ENCODE measurements around the gene HAUS2. TPM values are rescaled to one million over a fixed set of nuclear protein-coding genes. Genes with fewer than 3 reads are reported as not detected.
"Not testable (repeated sequence)": the region's sequence is repeated elsewhere in the genome, so short reads cannot be mapped to it uniquely, and the experiment has no call there.

The HAUS2 gene
- total RNA-seq, 5 donors from 2014 or later (not counting 1 experiment from before 2014, with no cell fraction given), result 13.1 to 21.8 (median 16.8) TPM

- H3K4me1 Mint-ChIP-seq, result peaks cover 23 to 25% (median 24%) of the 10 kb centered on the region in 3 donors
- CTCF ChIA-PET; H3K4me3 Mint-ChIP-seq; H3K9me3 ChIP-seq; DNase-seq; H3K27me3 Mint-ChIP-seq; H3K36me3 ChIP-seq (ENCODE audit: control insufficient read depth in 2 of 2, extremely low read depth in 1 of 2, insufficient read depth in 1 of 2, low read length in 1 of 2); H3K9me3 Mint-ChIP-seq; POLR2A ChIA-PET; H3K27ac Mint-ChIP-seq; ATAC-seq (replicated peaks in 1 of 4); H3K27ac ChIP-seq (ENCODE audit: low read length); H3K27me3 ChIP-seq (replicated peaks in 1 of 2; ENCODE audit: control insufficient read depth in 2 of 2, extremely low read depth in 1 of 2, insufficient read depth in 2 of 2, low read length in 1 of 2); H3K36me3 Mint-ChIP-seq; H3K4me3 ChIP-seq (ENCODE audit: control insufficient read depth in 1 of 2, extremely low read depth in 1 of 2, low read length in 1 of 2): not testable (repeated sequence)
- 96% methylated on average over 5 of the region's 30 CpGs for WGBS (ENCODE audit: insufficient coverage)
- peaks cover 13 to 22% of the 10 kb centered on the region in 2 experiments for H3K4me1 ChIP-seq (ENCODE audit: control insufficient read depth in 1 of 2, extremely low read depth in 1 of 2, insufficient read depth in 2 of 2, low read length in 2 of 2)
These were observed 52.7 kb downstream of the HAUS2 start for GRCh38 chr15:42601316-42601715.

- ChIA-PET POLR2A (no interaction called here), CTCF (no interaction called here)
- peaks cover 17 to 30% of the 10 kb centered on the region in 2 experiments for H3K4me1 ChIP-seq (ENCODE audit: control insufficient read depth in 1 of 2, extremely low read depth in 1 of 2, insufficient read depth in 2 of 2, low read length in 2 of 2)
- no peak overlapping the region for H3K4me3 ChIP-seq (ENCODE audit: control insufficient read depth in 1 of 2, extremely low read depth in 1 of 2, low read length in 1 of 2)
- Mint-ChIP-seq H3K9me3 (no peaks in the 10 kb centered on the region), H3K27me3 (no peaks in the 10 kb centered on the region), H3K4me3 (no peak overlapping the region), H3K27ac (no peak overlapping the region), H3K4me1 (peaks cover 28 to 30% (median 30%) of the 10 kb centered on the region in 3 donors), H3K36me3 (peaks cover 6% of the 10 kb centered on the region)
- DNase-seq (no peak), ATAC-seq (replicated peaks in 1 of 4) (no peak)
- H3K9me3 ChIP-seq, result no peaks in the 10 kb centered on the region
- no peaks in the 10 kb centered on the region for H3K36me3 ChIP-seq (ENCODE audit: control insufficient read depth in 2 of 2, extremely low read depth in 1 of 2, insufficient read depth in 1 of 2, low read length in 1 of 2)
- H3K27me3 ChIP-seq (replicated peaks in 1 of 2; ENCODE audit: control insufficient read depth in 2 of 2, extremely low read depth in 1 of 2, insufficient read depth in 2 of 2, low read length in 1 of 2), result no peaks in the 10 kb centered on the region
- no CpG with 5 or more reads among the region's 3 CpGs for WGBS (ENCODE audit: insufficient coverage)
- H3K27ac ChIP-seq (ENCODE audit: low read length), result no peak overlapping the region
These were observed 53.9 kb downstream of the HAUS2 start for GRCh38 chr15:42602501-42602900.

- peaks cover 29 to 44% of the 10 kb centered on the region in 2 experiments for H3K4me1 ChIP-seq (ENCODE audit: control insufficient read depth in 1 of 2, extremely low read depth in 1 of 2, insufficient read depth in 2 of 2, low read length in 2 of 2)
- peaks cover 42 to 44% (median 44%) of the 10 kb centered on the region in 3 donors for H3K4me1 Mint-ChIP-seq
- ChIA-PET CTCF (no interaction called here), POLR2A (no interaction called here)
- no peaks in the 10 kb centered on the region for H3K9me3 Mint-ChIP-seq
- no peaks in the 10 kb centered on the region for H3K27me3 ChIP-seq (replicated peaks in 1 of 2; ENCODE audit: control insufficient read depth in 2 of 2, extremely low read depth in 1 of 2, insufficient read depth in 2 of 2, low read length in 1 of 2)
- ATAC-seq (replicated peaks in 1 of 4), result no peak
- no peaks in the 10 kb centered on the region for H3K36me3 ChIP-seq (ENCODE audit: control insufficient read depth in 2 of 2, extremely low read depth in 1 of 2, insufficient read depth in 1 of 2, low read length in 1 of 2)
- no peaks in the 10 kb centered on the region for H3K27me3 Mint-ChIP-seq
- peak overlapping the region in 1 of 2 donors; percentile 83 for H3K27ac Mint-ChIP-seq
- no peak overlapping the region for H3K4me3 ChIP-seq (ENCODE audit: control insufficient read depth in 1 of 2, extremely low read depth in 1 of 2, low read length in 1 of 2)
- DNase-seq, result no peak
- H3K9me3 ChIP-seq, result no peaks in the 10 kb centered on the region
- WGBS (ENCODE audit: insufficient coverage), result no CpG with 5 or more reads among the region's 2 CpGs
- peaks cover 6% of the 10 kb centered on the region for H3K36me3 Mint-ChIP-seq
- no peak overlapping the region for H3K4me3 Mint-ChIP-seq
- no peak overlapping the region for H3K27ac ChIP-seq (ENCODE audit: low read length)
These were observed 55.3 kb downstream of the HAUS2 start for GRCh38 chr15:42603978-42604377.

GRCh38 chr15:42604894-42605744, 56.5 kb downstream of the HAUS2 start:
- H3K9me3 ChIP-seq, result no peaks in the 10 kb centered on the region
- ChIA-PET POLR2A (no interaction called here), CTCF (interaction anchor here in 1 of 2 donors (0.7 to 1.9 kb wide), 2 partner anchors 23 to 115 kb away, joined by 3 to 5 read pairs; no protein-coding TSS in a partner anchor)
- peak overlapping the region in 2 of 3 donors; percentile 59 to 70 for H3K4me3 Mint-ChIP-seq
- 93% methylated on average over 3 of the region's 8 CpGs for WGBS (ENCODE audit: insufficient coverage)
- DNase-seq, result peak in 2 of 35 experiments; percentile 11 to 26
- peaks cover 47 to 49% (median 47%) of the 10 kb centered on the region in 3 donors for H3K4me1 Mint-ChIP-seq
- H3K27me3 Mint-ChIP-seq, result no peaks in the 10 kb centered on the region
- no peaks in the 10 kb centered on the region for H3K27me3 ChIP-seq (replicated peaks in 1 of 2; ENCODE audit: control insufficient read depth in 2 of 2, extremely low read depth in 1 of 2, insufficient read depth in 2 of 2, low read length in 1 of 2)
- ATAC-seq (replicated peaks in 1 of 4), result peak; percentile 41 to 52 (median 46)
- H3K36me3 ChIP-seq (ENCODE audit: control insufficient read depth in 2 of 2, extremely low read depth in 1 of 2, insufficient read depth in 1 of 2, low read length in 1 of 2), result no peaks in the 10 kb centered on the region
- peak overlapping the region in 1 of 2 donors; percentile 8 for H3K4me3 ChIP-seq (ENCODE audit: control insufficient read depth in 1 of 2, extremely low read depth in 1 of 2, low read length in 1 of 2)
- peaks cover 2% of the 10 kb centered on the region for H3K36me3 Mint-ChIP-seq
- H3K4me1 ChIP-seq (ENCODE audit: control insufficient read depth in 1 of 2, extremely low read depth in 1 of 2, insufficient read depth in 2 of 2, low read length in 2 of 2), result peaks cover 31 to 47% of the 10 kb centered on the region in 2 experiments
- H3K27ac ChIP-seq (ENCODE audit: low read length), result peak overlapping the region; percentile 17
- H3K27ac Mint-ChIP-seq, result peak overlapping the region; percentile 77 to 87
- no peaks in the 10 kb centered on the region for H3K9me3 Mint-ChIP-seq

- ChIA-PET CTCF (interaction anchor here in 1 of 2 donors (0.7 to 1.9 kb wide), 2 partner anchors 24 to 116 kb away, joined by 3 to 5 read pairs; no protein-coding TSS in a partner anchor), POLR2A (no interaction called here)
- no peaks in the 10 kb centered on the region for H3K36me3 ChIP-seq (ENCODE audit: control insufficient read depth in 2 of 2, extremely low read depth in 1 of 2, insufficient read depth in 1 of 2, low read length in 1 of 2)
- ATAC-seq (replicated peaks in 1 of 4) (no peak), DNase-seq (no peak)
- peak overlapping the region in 1 of 2 donors; percentile 87 for H3K27ac Mint-ChIP-seq
- H3K36me3 Mint-ChIP-seq, result no peaks in the 10 kb centered on the region
- whole genome bisulfite sequencing (ENCODE audit: insufficient coverage), result no CpG with 5 or more reads among the region's 3 CpGs
- no peaks in the 10 kb centered on the region for H3K9me3 Mint-ChIP-seq
- H3K27me3 ChIP-seq (replicated peaks in 1 of 2; ENCODE audit: control insufficient read depth in 2 of 2, extremely low read depth in 1 of 2, insufficient read depth in 2 of 2, low read length in 1 of 2), result no peaks in the 10 kb centered on the region
- peak overlapping the region in 2 of 3 donors; percentile 37 to 70 for H3K4me3 Mint-ChIP-seq
- peak overlapping the region; percentile 8 for H3K27ac ChIP-seq (ENCODE audit: low read length)
- H3K4me1 ChIP-seq (ENCODE audit: control insufficient read depth in 1 of 2, extremely low read depth in 1 of 2, insufficient read depth in 2 of 2, low read length in 2 of 2), result peaks cover 31 to 47% of the 10 kb centered on the region in 2 experiments
- peaks cover 47 to 49% (median 48%) of the 10 kb centered on the region in 3 donors for H3K4me1 Mint-ChIP-seq
- H3K9me3 ChIP-seq, result no peaks in the 10 kb centered on the region
- no peaks in the 10 kb centered on the region for H3K27me3 Mint-ChIP-seq
- H3K4me3 ChIP-seq (ENCODE audit: control insufficient read depth in 1 of 2, extremely low read depth in 1 of 2, low read length in 1 of 2), result peak overlapping the region in 1 of 2 donors; percentile 8
These were observed 57.2 kb downstream of the HAUS2 start for GRCh38 chr15:42605796-42606195.

- 14% methylated on average over 2 of the region's 4 CpGs for WGBS (ENCODE audit: insufficient coverage)
- H3K4me1 ChIP-seq (ENCODE audit: control insufficient read depth in 1 of 2, extremely low read depth in 1 of 2, insufficient read depth in 2 of 2, low read length in 2 of 2), result peaks cover 31 to 47% of the 10 kb centered on the region in 2 experiments
- H3K4me3 Mint-ChIP-seq, result peak overlapping the region in 2 of 3 donors; percentile 29 to 65
- peaks cover 45 to 49% (median 48%) of the 10 kb centered on the region in 3 donors for H3K4me1 Mint-ChIP-seq
- no peaks in the 10 kb centered on the region for H3K36me3 ChIP-seq (ENCODE audit: control insufficient read depth in 2 of 2, extremely low read depth in 1 of 2, insufficient read depth in 1 of 2, low read length in 1 of 2)
- H3K9me3 ChIP-seq, result no peaks in the 10 kb centered on the region
- H3K4me3 ChIP-seq (ENCODE audit: control insufficient read depth in 1 of 2, extremely low read depth in 1 of 2, low read length in 1 of 2), result peak overlapping the region in 1 of 2 donors; percentile 32
- no peaks in the 10 kb centered on the region for H3K9me3 Mint-ChIP-seq
- H3K27ac ChIP-seq (ENCODE audit: low read length), result peak overlapping the region; percentile 35
- CTCF ChIA-PET, result interaction anchor here in 1 of 2 donors (0.6 to 1.0 kb wide), 3 partner anchors 27 to 184 kb away, joined by 3 to 4 read pairs (median 4); no protein-coding TSS in a partner anchor
- no peaks in the 10 kb centered on the region for H3K36me3 Mint-ChIP-seq
- POLR2A ChIA-PET, result interaction anchor here (0.7 kb wide), 2 partner anchors 72 to 757 kb away, joined by 4 to 5 read pairs; no protein-coding TSS in a partner anchor
- peak; percentile 51 to 78 (median 76) for ATAC-seq (replicated peaks in 1 of 4)
- no peaks in the 10 kb centered on the region for H3K27me3 ChIP-seq (replicated peaks in 1 of 2; ENCODE audit: control insufficient read depth in 2 of 2, extremely low read depth in 1 of 2, insufficient read depth in 2 of 2, low read length in 1 of 2)
- DNase-seq, result peak in 34 of 35 experiments; percentile 4 to 58 (median 23)
- peak overlapping the region; percentile 25 to 75 for H3K27ac Mint-ChIP-seq
- H3K27me3 Mint-ChIP-seq, result no peaks in the 10 kb centered on the region
These were observed 59.5 kb downstream of the HAUS2 start for GRCh38 chr15:42608110-42608531.
